PC-9 (cell line): ENCODE data around the gene AFAP1L2.

Experiments
- EZH2 ChIP-seq: fragments of 200-600 bp; sonication (generic); IDR thresholded peaks from 2 replicates; pipeline ENCODE4 v1.8.0; 2017; ENCODE audit warnings: antibody characterized with exemption, low read depth
- TF ChIP-seq, protein P1 (sequence below): fragments of 200-600 bp; sonication (generic); conservative IDR thresholded peaks from 2 replicates; pipeline ENCODE4 v1.6.1; 2017; ENCODE audit warnings: mixed run types, antibody characterized with exemption, mild to moderate bottlenecking, moderate library complexity

DNA sequence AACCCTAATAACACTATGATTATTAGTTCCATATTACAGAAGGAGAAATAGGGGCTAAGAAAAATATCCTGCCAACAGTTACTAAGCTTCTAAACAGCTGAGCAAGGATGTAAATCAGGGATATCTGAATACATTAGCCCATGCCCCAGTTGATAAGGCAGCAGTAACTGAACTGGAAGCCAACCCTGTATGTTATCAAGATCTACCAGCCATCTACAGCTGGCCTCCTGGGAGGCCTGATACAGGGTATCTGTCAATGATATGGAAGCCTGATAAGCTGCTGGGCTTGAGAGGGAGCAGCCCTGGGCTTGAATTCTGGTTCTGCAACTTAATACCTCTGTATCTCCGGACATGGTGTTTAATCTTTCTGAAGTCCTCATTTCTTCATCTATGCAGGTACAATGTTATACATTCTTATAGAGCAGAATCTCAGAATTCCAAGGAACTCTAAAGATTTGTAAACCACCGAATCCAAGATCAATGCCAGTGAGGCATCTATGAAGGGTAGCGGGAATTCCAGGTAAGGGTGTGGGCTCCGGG, 37.9 kb upstream of the AFAP1L2 start:
- TF ChIP-seq, protein P1, sequence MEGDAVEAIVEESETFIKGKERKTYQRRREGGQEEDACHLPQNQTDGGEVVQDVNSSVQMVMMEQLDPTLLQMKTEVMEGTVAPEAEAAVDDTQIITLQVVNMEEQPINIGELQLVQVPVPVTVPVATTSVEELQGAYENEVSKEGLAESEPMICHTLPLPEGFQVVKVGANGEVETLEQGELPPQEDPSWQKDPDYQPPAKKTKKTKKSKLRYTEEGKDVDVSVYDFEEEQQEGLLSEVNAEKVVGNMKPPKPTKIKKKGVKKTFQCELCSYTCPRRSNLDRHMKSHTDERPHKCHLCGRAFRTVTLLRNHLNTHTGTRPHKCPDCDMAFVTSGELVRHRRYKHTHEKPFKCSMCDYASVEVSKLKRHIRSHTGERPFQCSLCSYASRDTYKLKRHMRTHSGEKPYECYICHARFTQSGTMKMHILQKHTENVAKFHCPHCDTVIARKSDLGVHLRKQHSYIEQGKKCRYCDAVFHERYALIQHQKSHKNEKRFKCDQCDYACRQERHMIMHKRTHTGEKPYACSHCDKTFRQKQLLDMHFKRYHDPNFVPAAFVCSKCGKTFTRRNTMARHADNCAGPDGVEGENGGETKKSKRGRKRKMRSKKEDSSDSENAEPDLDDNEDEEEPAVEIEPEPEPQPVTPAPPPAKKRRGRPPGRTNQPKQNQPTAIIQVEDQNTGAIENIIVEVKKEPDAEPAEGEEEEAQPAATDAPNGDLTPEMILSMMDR: no peak
- TF ChIP-seq EZH2: no peak
